Stimulated activated CD4-positive, alpha-beta T cell treated with anti-CD3 and anti-CD28 coated beads, TNF-alpha, amount 100 ng/mL, for 48 hours (primary cell): Measurements from ENCODE around the gene RAB3GAP2.
A peak's percentile ranks its signal among the peaks of the same experiment; 100 is the strongest.
"Not testable (repeated sequence)": the region's sequence is repeated elsewhere in the genome, so short reads cannot be mapped to it uniquely, and the experiment has no call there.

Experiments used
- DNase-seq, 3 donors: peaks; one replicate each; pipeline ENCODE4 v3.0.0-alpha.2; 2020; ENCODE audit warnings: low read depth in 3 of 3

RAB3GAP2 gene

DNA sequence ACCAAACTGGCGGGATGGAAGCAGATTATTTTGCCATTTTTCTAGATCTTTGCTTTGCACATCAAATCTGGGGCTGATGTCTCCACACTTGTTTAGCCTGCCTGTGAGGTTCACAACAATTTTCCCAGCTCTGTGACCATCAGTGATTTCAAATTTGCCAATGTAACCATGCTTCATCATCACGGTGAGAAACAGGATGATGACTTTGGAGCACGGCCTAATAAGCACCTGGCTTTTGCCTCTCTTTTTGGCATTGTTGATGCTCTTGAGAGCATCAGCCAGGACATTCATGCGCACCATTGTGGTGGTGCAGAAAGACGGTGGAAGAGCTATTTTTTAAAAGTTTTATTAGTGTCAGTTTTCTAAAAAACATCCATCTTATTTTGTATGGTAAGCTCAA is 128.2 kb downstream of the RAB3GAP2 start:
- DNase-seq: no peak

DNA sequence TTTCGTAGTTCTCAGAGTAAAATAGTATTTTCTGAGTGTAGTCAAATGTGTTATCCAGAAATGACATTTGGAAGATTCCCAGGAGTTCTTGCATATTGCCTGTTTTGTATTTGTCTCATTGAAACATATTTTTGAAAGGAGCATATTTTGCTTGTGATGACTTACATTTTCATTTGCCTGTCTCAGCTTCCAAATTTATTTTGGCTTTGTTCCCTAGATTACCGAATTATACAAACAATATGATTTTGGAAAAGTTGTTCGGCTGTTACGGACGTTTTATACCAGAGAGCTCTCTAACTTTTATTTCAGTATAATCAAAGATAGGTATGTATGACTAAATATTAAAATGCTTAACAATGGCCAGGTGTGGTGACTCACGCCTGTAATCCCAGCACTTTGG is 132.3 kb downstream of the RAB3GAP2 start:
- DNase-seq: no peak

DNA sequence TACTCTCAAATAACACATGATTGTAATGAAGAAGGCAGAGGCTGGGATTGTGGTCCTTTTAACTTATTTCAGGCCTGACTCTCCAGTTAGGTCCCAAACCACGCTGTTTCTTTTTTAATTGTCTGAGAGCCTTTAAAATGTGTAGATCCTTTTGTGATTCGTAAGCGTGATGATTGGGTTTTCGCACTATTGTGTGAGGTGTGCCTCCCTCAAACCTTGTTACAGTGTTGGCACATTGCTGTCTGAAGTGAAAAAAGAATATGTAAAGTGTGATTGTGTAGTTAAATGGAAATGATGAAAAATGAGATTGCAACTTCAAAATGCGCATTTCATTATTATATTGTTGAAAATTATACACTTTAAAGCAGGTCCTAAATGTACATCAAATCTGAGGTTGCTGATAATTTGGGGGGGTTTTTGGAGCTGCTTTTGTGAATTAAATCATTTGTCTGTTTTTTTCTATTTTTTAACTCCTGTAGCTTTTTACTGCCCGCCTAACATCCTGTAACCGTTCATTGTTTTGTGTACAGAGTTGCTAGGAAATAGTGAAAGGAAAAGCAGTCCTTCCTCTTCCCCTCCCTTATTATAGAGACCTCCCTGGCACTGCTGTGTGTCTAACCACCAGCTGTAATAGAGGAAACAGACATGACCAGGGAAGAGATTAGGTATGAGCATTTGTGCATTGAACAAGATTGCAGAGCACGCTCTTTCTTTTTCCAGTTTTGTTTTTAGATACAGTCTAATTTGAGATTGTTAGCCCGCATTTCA is 135.1 kb downstream of the RAB3GAP2 start:
- DNase-seq: no peak

DNA sequence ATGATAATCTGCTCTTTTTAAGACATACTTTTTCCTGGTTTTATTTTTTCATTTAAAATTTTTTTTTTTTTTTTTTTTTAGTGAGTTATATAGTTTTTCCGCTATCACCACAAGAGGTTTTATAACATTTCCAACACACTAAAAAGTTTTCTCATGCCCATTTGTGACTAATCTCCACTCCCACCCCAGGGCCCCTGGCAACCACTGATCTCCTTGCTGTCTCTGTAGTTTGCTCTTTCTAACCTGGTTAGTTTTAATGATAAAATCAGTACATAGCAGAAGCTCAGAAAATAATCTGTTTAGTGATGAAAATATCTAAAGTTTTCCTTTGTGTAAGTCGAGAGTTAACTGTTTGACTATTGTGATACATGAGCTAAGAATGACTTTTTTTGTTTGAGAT is 136.5 kb downstream of the RAB3GAP2 start:
- peak in 1 of 3 donors; percentile 8 for DNase-seq

DNA sequence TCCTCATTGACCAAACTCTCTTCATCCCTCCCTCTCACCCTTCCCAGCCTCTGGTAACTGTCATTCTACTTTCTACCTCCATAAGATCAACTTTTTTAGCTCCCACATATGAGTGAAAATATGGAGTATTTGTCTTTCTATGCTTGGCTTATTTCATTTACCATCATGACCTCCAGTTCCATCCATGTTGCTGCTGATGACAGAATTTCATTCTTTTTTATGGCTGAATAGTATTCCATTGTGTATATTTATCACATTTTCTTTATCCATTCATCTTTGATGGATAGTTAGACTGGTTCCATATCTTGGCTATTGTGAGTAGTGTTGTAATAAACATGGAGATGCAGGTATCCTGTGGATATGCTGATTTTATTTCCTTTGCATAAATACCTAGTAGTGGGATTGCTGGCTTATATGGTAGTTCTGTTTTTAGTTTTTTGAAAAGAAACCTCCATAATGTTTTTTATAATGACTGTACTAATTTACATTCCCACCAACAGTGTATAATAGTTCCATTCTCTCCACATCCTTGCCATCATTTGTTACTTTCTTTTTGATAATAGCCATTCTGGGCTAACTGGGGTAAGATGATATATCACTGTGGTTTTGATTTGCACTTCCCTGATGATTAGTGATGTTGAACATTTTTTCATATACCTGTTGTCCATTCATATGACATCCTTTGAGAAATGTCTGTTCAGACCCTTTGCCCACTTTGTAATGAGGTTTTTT is 142.6 kb downstream of the RAB3GAP2 start:
- no peak for DNase-seq

DNA sequence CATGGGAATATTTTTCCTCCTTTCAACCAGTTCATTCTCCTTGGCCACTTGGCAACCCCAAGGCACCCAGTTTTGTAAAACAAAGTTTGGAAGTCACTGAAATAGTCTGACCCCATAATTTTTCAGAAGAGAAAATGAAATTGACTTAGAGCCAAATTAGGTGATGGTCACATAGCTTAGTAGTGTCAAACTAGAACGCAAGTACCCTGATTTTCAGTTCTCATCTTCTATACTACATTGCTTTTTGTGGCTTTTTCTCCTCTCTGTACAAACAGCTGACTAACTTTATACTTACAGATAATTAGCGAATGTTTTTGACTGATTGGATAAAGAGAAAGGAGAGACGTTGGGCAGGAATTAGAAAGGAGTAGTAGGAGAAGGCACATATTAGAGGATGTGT is 145.2 kb downstream of the RAB3GAP2 start:
- no peak for DNase-seq

DNA sequence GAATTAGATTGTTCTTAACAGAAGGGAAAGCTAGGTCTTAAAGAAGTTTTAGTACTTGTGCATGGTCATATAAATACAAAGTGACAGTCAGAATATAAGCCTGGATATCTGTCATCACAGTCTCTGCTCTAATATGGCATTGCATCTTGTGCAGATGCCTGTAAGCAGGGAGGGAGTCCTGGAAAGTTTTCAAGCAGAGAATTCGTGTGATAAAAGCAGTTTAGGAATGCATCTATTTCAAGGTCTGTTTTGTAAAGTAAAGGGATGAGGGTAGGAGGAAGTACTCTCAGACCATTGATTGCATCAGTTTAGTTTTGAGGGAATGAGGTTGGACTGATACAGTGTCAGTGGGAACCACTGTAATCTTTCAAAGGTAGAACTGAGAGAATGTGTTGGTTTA is 147.7 kb downstream of the RAB3GAP2 start:
- DNase-seq: no peak

DNA sequence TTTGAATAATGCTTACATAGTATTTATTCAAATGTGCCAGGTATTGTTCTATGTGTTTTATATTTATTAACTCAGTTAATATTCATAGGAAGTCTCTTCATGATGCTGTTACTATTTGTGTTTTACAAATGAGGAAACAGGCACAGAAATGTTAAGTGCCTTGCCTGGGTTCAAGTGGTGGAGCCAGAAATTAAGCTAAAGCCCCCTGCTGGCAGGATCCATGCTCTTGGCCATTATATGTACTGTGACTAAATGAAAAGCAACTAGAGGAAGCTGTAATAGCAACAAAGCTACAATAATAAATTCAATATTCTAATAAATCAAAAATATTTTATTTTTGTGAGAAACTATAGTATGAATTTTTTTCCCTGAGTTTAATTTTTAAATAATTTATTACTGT is 148.4 kb downstream of the RAB3GAP2 start:
- no peak for DNase-seq

GRCh38 chr1:220123066-220123465 is 149.2 kb downstream of the RAB3GAP2 start:
- DNase-seq: no peak

DNA sequence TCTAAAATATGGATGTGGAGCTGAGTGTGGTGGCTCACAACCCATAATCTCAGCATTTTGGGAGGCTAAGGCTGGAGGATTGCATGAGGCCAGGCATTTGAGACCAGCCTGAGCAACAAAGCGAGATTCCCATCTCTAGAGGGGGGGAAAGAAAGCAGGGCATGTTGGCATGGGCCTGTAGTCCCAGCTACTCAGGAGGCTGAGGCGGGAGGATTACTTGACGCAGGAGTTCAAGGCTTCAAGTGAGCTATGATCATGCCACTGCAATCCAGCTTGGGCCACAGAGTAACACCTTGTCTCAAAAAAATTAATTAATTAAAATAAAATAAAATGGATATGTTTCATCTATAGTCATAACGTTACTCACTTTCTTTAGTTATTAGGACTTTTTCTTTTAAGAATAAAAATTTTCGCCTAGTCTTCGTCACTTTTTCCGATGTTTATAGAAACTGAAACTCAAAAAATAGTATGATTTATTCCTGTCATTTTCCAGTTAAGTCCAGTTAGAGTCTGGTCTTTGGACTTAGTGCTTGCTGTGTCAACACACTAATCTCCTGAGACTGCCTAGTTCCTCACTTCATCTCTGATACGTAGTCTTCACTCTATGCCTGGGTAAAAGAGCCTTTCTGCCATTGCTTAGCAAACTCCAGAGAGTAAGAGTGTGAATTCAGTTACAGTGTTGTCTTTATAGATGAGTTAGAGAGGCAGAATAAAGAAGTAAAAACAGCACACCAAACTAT is 150.3 kb downstream of the RAB3GAP2 start:
- DNase-seq: no peak

DNA sequence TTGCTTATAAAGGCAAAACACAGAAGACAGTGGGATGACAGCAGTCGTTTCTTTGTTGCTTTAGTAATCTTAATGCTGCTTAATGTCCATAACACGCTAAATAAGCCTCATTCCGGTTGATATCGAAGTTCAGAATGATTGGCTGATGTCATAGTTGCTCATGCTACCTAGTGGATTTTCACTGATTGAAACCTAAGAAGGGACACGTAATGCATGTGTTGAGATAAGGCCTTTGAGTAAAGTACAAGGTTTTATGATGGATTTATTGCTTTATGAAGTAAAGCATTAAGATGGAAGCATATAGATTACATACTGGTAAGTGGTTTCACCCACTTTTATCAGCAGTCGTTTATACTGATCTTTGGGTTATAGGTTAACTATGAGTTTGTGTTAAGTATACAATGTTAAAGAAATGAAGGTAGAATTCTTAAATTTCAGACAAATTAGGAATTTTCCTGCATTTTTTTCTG is 153.2 kb downstream of the RAB3GAP2 start:
- no peak for DNase-seq

DNA sequence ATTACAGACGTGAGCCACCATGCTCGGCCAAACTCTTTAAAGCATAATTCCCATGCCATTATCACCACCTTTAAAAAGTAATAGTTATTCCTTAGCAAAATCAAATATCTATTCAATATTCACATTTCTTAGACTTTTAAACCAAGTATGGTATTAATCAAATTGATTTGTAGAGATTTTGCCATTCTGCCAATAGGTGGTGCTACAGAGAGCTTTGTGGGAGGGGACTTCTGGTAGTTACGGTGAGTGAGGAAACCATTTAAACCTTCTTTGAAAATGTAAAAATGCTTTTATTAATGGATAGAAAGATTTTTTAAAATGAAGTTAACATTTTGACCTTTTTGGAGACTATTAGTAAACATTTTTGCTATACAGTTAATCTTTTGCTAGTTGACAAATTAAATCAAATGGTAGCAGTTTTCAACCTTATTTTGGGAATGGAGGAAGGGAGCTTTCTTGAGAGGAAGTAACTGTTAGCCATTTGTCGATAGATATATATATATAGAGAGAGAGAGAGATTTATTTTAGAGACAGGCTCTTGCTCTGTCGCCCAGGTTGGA is 159.0 kb downstream of the RAB3GAP2 start:
- peak in 1 of 3 donors; percentile 8 for DNase-seq

GRCh38 chr1:220112600-220112999 is 159.7 kb downstream of the RAB3GAP2 start:
- DNase-seq: not testable (repeated sequence)

DNA sequence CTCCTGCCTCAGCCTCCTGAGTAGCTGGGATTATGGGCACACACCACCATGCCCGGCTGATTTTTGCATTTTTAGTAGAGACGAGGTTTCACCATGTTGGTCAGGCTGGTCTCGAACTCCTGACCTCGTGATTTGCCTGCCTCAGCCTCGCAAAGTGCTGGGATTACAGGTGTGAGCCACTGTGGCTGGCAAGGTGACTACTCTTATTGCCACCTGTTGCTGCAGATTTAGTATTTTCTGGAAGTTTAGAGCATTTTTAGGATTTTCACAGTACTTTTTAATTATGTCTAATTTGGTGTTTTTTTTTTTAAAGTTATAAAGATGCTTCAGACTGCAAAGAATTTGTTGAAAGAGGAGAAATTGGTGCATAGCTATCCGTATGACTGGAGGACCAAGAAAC is 161.8 kb downstream of the RAB3GAP2 start:
- not testable (repeated sequence) for DNase-seq

DNA sequence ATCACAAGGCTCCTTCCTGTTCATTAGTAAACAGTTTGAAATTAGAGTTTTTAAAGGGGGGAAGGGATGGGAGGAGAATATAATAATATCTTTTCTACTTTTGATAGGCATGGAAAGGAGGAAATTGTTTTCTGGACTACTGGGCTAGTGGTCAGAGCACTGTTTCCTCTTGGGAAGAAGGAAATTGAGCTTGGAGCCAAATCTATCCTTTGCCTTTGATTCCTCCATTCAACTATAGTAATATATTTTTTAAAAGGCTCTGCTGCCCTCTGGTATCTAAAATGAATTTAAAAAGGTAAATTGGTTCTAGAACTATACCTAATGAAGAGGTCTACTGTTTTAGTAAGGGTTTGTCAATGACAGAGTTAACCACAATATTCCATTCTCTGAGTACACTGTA is 172.4 kb downstream of the RAB3GAP2 start:
- no peak for DNase-seq
